Effector CD8-positive, alpha-beta T cell (primary cell): ENCODE measurements around the gene GIPC2.

Experiments used
- DNase-seq: peaks from one replicate; lab custom pipeline; 2025; lab: John Stamatoyannopoulos, UW

Gene GIPC2

GRCh38 chr1:78145105-78145580 lies 99.4 kb downstream of the GIPC2 start:
- no peak for DNase-seq

DNA sequence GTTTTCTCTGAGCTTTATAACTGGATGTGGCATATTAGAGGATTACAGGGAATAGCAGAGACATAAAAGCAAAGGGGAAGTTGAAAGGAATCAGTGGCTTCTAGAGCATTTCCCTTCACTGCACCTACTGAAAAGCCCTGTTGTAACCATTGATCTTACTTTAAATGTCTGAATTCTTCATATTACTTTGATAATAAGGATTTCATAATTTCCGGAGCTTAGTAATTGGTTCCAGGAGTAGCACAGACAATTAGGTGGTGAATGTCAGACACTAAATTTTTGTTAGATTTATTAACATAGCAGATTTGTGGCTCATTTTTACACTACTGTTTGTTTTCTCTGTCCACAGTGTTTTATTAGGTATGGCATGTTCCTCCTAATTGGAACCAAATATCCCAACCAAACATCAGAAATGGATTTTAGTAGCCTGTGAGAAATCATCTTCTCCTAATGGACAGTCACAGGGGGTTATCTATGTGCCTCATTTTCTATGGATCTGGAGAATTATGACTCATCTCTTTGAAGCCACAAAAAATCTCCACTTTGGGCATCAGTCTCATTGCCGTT lies 100.5 kb downstream of the GIPC2 start:
- DNase-seq = no peak

DNA sequence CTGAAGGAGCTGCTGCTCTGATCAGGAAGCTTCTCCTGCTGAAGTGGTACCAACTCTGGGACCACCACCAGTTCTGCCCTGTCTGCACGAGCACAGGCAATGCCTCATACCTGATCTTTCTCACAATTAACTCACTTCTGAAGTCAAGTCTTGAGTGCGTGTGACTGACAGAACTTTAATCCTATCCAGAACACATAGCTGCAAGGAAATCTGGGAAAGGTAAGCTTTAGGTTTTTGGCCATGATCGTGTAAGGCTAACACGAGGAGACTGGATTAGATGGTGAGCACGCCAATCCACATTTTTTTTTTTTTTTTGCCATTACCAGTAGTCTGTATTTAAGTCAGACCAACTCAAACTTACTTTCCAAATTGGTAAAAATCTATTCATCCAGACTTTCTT lies 101.3 kb downstream of the GIPC2 start:
- DNase-seq = no peak

GRCh38 chr1:78153092-78153736 lies 107.4 kb downstream of the GIPC2 start:
- DNase-seq = no peak

DNA sequence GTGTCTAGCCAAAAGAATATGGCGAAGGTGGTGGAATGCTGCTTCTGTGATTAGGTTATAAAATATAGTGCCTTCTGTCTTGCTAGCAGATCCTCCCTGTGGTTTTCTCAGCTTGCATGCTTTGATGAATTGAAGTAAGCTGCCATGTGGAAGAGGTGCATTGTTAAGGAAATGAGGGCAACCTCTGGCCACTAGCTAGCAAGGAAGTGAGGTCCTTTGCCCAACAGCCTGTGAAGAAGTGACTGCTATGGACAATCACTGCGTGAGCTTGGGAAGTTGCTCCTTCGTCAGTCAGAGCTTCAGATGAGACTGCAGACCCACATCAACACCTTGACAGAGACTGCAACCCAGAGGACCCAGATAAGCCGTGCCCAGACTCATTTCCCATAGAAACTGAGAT lies 109.4 kb downstream of the GIPC2 start:
- DNase-seq = no peak

DNA sequence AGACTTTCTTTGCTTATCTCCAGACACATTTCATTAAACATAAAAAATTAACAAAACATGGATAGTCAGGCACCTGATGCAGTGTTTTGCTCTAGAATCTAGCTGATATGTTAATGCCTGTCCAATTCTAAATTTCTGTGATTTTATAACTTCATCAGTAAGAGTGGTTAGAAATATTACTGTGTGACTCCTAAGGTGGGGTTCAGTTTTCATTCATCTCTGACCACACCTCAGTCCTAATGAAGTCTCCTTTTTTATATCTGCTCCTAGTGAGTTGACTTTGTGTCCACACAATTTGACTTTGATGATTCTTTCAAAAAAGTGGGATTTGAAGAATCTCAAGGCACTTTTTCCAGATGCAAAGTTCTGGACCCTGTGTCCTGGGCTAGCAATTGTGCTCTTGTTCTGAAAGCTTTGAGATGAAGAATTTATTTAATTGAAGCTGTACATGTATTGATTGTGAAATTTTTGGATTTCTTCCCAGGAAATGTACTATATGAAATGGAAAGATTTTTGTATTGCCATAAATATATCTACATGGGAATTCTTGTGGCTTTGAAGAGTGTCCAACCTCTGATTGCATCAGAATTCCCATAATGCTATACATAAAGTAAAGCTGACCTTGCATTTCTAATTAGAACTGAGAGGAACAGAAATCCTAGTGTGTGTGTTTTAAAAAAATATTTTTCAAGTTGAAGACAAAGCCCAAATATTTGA lies 111.2 kb downstream of the GIPC2 start:
- no peak for DNase-seq

GRCh38 chr1:78165816-78166215 lies 120.0 kb downstream of the GIPC2 start:
- no peak for DNase-seq

DNA sequence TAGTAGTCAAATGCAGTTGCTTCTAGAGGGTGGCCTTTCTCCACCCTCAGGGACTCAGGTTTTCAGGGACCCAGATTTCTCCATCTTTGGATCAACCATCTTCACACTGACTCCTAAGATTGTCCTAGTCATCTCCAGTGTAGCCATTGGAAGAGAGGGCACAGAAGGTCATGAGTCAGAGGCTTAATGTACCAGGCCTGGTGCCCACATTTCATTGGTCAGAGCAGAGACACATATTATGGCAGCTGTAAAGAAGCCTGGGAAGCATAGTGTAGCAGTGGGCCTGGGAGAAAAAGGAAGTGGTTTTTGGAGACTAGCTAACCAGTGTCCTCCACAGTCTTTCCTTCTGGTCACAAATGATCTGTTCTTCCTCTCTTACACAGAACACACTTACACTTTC lies 122.5 kb downstream of the GIPC2 start:
- DNase-seq = no peak

DNA sequence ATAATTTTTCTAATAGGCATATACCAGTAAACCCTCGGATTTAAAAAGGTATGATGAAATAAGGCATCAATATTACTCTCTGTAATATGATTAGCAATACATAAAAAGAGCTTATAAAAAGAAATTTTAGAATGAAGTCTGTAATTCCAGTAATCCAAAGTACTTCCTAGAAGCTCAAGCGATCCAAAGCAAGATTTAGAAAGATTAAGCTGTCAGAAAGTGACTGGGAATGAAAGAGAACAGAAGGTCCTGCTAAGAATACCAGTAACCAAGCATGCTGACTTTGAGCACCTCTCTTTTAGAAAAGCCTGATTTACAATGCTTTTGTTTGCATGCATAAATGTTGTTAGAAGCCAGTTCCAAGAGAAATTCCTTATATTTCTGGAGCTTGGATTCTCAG lies 125.1 kb downstream of the GIPC2 start:
- DNase-seq = no peak

- no peak for DNase-seq
These were observed 126.2 kb downstream of the GIPC2 start for GRCh38 chr1:78171736-78172590.

DNA sequence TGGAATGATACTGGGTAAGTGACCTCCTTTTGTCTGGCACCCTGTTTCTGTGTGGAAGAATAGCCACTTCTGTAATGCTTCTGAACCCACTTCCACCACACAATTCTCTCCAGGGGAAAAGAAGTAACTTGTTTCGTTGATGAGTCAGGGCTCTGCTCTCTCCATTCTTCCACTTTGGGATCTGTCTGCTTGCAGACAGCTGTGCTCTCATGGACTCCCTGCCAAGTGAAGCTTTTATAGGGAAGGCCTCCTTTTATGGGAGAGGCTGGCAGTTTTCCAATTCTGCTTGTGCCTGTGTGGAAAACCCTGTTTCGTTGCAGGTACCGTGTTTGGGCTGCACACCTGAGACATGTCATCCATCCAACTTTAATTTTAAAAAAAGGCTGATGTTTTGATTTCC lies 130.7 kb downstream of the GIPC2 start:
- no peak for DNase-seq

DNA sequence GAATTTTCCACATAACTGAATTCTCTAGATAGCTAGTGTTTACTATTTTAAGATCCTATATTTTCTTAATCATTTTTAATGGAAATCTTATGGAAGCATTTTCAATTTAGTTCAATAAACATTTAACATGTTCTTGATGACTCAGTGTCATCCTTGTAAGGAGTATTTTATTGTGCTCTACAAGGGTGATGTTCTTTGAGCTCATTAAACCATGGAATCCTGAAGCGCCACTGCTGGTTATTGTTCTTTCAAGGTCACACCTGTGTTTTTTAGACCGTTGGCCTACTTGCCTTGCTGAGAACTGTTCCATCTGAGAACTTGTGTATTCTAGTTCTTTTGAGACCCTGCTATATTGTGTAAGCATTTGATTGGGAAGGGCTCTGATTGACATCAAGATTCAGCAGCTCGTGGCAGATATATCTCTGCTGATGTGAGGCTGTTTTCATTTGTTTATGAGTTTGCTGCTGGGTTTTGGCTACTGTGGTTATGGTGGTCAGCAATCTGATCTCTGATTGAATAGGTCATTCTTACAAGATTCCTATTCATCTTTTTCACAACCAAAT lies 132.0 kb downstream of the GIPC2 start:
- DNase-seq = no peak

- no peak for DNase-seq
These were observed 133.1 kb downstream of the GIPC2 start for GRCh38 chr1:78178816-78179215.

- no peak for DNase-seq
These were observed 138.8 kb downstream of the GIPC2 start for GRCh38 chr1:78184460-78185072.
